HG03066 (cell line): ENCODE results near the gene RRP36.
"Not testable (repeated sequence)": the region's sequence is repeated elsewhere in the genome, so short reads cannot be mapped to it uniquely, and the experiment has no call there.

Experiments used
- ATAC-seq: cut with Tn5 transposase; IDR thresholded peaks from one replicate; pipeline ENCODE4 v1.9.1; 2021; ENCODE audit warnings: low read depth; ENCODE audit not compliant: unreplicated experiment

The RRP36 gene, protein sequence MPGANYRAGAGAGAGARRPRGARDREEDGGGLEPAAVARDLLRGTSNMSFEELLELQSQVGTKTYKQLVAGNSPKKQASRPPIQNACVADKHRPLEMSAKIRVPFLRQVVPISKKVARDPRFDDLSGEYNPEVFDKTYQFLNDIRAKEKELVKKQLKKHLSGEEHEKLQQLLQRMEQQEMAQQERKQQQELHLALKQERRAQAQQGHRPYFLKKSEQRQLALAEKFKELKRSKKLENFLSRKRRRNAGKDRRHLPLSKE

DNA sequence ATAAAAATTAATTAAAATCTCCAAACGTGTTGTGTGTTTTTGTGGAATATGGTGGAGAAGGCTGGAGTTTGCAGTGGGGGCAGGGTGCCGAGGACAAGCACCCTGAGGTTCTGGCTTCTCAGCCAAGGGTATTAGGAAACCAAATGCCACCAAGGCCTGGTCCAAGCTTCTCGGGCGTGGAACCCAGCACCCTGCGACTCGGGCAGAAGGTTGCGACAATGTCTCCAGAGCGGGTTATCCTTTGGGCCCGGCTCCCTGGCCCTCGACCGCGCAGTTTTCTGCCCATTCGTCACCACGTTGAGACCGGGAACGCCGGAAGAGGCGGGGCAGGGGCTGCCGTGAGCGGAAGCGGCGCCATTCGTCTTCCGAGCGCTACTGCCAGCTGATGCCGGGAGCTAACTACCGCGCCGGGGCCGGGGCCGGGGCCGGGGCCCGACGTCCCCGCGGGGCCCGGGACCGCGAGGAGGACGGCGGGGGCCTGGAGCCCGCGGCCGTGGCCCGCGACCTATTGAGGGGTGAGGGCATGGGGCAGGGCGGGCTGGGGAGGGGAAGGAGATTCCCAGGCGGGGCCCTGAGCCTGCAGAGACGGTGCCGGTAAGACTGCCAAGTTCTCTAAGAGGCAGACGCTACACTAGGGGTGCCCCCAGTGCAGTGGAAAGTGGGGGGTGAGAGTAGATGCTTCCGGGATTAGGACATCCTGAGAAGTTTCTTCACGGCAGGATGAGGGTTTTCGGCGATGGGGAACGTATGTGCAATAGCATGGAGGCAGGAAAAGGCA, at the start of gene RRP36:
Gene RRP36, plus strand, starts transcription at position 354 of the 778 bp plus-strand sequence. Its CDS starts 32 bp downstream, at position 386.
- peak; percentile 71 for ATAC-seq

- ATAC-seq = no peak
Observed at GRCh38 chr6:42971746-42972327, 49.6 kb upstream of the RRP36 start.

DNA sequence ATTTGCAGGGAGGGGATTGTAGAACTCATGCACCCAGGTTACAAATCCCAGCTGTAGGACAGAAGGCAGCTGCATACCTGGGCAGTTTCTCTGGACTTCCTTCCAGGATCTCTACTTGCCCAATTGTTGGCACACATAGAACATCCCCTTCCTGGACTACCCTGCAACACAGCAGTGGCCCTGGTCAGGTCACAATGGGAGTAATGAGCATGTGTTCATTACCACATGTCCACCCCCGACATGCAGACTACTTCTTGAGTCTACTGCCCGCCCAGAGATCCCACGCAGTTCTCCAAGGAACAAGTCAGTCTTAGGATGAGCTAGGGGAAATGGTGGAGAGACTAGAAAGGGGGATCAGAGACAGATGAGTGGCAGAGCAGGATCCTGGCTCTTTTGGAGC, 47.5 kb upstream of the RRP36 start:
- no peak for ATAC-seq

DNA sequence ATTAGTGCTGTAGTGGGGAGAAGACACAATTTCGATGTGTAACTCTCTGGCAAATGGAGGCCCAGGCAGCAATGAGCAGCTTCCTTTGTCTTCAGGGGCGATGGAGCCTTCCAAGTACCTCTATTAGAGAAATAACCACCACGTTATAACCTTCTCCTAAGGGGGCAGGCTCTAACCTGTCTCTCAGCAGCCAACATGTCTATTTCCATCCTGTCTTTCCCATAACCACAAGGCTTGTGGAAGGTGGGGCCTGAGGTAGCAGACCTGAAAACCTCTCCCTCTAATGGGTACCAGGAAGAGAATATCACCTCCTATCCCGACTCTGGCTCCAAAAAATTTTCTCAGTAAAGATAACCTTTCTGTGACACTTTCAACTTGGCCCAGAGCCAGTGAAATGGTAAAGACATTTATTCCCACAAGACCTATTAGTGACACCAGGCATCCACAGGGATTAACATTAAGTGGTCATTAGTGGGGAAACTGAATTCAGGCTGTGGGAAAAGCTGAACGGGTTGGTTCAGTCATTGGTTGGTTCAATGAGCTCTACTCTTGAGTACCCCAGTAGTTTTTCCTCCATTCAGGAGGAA, 46.4 kb upstream of the RRP36 start:
- ATAC-seq = no peak

GRCh38 chr6:42978487-42978838, 43.0 kb upstream of the RRP36 start:
- ATAC-seq = peak; percentile 1

DNA sequence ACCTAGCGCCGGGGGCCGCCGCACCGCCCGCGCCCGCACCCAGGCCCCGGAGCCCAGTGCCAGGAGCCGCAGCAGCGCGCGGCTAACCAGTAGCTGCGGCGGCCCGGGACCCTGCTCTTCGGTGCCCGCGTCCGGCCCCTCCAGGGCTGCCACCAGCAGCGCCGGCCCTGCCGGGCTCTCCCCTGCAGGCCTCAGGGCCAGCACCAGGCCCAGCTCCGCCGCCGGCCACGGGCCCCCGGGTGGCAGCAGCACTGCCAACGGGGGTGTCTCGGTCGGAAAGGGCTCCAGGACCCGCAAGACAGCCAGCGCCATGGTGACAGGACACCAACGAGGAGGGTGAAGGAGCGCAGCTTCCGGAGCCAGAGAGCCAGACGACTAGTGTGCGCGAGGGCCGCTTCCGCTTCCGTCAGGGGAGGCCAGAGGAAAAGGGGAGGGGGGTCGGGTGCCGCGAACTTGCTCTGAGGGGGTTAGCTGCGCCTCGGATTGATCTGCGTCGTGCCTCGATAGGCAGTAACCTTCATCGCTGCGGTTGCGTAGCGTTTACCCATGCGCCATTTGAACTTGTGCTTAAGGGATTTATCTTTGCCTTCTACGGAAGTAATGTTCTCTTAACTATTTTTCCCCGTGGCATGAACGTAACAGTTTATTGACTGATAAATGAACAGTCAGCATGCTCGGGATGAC, 42.4 kb upstream of the RRP36 start, which contains the start of gene PEX6:
Gene PEX6, minus strand, starts transcription at position 343 of the 684 bp plus-strand sequence. Its CDS starts 31 bp downstream, at position 312.
- peak; percentile 93 for ATAC-seq

DNA sequence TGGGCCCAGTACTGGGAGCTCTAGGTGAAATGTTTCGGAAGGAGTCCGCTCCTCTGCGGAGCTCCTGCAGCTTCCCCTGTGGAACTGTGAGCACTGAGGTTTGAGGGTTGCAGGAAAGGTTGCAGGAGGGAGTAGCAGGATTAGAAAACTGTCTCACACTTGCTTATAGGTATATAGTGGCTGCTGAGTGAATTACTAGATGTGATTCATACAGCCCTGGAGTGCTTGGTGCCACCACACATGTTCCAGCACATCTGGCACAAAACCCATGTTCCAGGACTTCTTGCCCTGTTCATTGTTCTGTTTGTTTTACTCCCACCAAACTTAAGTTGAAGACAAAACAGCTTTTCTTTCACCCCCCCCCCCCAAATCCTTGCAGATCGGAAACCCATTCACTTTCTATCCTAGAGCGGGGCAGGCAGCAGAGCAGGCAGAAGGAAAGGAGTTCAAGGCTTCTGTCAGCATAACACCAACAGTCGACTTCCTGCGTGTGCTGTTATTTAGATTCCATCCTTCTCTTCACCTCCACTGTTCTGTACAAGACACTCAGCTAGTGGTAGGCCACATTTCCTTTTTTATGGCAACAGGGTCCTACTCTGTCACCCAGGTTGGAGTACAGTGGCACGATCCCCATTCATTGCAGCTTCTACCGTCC, 41.8 kb upstream of the RRP36 start:
- no peak for ATAC-seq

- ATAC-seq = no peak
Observed at GRCh38 chr6:42981836-42982235, 39.6 kb upstream of the RRP36 start.

DNA sequence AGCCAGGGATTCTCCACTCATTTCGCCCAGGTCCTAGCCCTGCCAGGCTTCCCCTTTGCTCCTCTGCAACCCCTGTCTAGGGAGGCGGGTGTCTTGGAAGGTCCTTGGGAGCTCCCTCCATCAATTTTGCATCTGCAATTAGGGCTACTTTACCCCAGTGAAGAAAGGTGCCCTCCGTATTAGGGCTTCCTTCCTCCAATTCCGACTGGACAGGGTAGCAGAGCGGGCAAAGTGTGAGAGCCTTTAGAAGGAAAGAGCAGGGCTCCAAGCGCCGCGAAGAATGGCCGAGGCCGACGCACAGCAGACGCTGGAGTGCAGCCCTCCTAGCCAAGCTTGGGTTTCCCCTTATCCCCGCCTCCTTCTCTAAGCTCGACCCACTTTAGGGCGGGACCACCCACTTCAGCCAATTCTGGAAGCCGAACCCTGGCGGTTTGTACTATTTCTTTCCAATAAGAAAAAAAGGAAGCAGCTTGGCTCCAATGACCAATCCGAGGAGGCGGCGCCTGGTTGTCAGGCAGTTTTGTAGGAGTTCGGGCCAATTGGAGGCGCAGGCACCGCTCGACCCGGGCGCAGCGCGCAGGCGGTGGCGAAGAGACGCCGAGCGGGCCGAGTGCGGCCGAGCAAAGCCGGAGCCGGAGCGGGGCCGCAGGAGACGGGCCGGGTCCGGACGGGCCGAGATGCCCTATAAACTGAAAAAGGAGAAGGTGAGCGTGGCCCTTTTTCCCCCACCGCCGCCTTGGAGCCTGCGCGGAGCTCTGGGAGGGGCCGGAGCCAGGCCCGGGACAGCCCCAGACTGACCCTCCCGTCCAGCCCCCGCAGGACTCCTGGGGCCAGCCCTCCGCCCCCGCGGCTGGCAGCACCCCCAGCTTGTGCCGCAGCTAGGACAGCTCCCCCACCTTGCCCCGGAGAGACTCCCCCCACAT, 37.2 kb upstream of the RRP36 start, which contains the start of gene PPP2R5D:
Gene PPP2R5D, plus strand, starts transcription at position 570 of the 923 bp plus-strand sequence. Its CDS starts 108 bp downstream, at position 678.
- ATAC-seq = peak; percentile 95

DNA sequence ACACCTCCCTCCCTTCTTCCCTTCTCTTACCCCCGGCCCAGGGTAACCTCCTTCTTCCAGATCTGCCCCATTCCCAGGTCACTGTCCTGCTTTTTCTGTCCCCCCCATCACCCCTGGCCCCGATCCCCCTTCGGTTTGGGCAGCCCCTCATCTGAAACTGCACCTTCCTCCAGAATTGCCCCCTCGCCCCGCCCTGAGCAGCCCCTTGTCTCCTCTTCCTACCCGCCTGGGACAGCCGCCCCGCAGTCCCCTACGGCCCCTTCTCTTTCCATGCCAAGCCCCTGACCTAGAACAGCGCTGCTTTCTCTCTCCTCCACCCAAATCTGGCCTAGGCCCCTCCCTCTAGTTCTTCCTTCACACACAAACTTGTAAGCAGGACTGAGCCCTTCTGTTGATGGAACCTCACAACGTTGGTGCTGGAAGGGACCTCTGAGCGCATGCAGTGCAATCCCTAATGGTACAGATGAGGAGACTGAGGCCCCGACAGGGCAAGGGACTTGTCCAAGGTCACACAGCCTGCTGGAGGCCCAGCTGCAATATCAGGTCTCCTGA, 36.4 kb upstream of the RRP36 start:
- no peak for ATAC-seq

DNA sequence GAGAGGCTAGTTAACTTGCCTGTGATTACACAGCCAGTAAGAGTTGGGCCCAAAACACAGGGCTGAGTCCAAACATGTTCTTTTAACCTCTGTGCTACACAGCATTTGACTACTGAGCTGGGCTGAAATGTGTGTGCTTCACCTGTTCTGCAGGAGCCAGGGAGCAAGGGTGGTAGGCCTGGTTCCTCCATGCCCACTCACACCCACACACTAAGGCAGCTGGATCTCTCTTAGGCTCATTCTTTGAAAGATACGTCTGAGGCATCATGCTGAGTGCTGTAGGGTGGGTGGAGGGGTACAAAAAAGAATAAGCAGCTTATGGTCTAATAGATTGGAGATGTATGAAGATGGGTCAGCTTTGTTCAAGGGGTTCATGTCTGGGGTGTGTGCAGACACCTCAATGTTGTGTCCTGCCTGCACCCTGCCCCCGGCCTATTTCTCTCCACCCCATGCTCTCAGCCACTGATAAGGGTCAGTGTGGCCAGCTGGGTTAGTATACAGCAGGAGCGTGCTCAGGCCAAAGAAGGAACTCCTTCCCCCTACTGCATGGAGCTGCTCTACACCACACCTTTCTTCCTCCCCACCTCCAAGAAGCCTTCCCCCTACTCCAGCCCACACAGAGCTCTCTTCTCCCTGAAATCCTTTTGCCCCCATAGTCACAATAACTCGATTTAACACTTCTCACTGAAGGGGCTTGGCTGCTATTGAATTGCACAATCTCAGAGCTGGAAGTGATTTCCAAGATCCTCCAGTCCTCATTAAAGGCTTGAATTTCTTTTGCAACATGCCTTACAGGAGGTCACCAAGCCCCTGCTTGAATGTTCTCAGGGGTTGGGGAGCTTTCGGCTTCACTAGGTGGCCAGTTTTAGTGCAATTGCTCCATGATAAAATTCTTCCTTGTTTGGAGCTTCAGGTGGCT, 33.6 kb upstream of the RRP36 start:
- ATAC-seq = no peak

GRCh38 chr6:42988486-42989020, 32.9 kb upstream of the RRP36 start:
- ATAC-seq = no peak

GRCh38 chr6:42989923-42990322, 31.5 kb upstream of the RRP36 start:
- no peak for ATAC-seq

DNA sequence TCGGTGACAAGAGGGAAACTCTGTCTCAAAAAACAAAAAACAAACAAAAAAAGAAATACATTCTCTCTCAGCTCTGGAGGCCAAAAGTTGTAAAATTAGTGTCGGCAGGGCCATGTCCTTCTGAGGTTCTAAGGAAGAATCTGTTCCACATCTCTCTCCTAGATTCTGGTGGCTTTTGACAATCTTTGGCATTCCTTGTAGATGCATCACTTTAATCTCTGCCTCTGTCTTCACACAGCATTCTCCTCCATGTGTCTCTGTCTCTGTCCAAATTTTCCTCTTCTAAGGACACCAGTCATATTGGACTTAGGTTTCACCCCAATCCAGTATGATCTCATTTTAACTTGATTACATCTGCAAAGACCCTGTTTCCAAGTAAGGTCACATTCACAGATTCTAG, 28.0 kb upstream of the RRP36 start:
- ATAC-seq = no peak

DNA sequence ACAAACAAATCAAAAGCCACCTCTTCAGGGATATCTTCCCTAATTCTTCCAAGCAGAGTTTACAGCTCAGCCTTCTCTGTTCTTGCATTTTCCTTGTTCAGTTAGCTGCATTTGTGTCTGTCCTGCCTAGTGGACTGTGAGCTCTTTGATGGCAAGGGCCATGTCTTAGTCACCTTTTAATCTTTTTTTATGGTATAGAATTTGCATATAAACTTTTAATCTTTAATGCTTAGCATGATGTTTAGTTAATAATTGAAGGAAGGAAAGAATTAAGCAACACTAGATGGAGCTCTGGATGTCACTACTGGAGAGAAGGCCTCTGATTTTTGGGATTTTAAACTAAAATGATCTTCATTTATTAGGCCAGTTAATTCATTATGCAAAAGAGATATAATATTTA, 24.9 kb upstream of the RRP36 start:
- ATAC-seq = no peak

- ATAC-seq = not testable (repeated sequence)
Observed at GRCh38 chr6:42998205-42998604, 23.2 kb upstream of the RRP36 start.

- no peak for ATAC-seq
Observed at GRCh38 chr6:43001843-43002242, 19.6 kb upstream of the RRP36 start.
